GM12874 (cell line): ENCODE measurements around the gene NDUFA13.

Source experiments
- CTCF ChIP-seq: IDR thresholded peaks from 2 replicates; pipeline ENCODE4 v1.5.1; 2011; ENCODE audit warnings: low read depth, mild to moderate bottlenecking, control low read depth, low read length, moderate library complexity; ENCODE audit not compliant: insufficient read depth

NDUFA13 gene

GRCh38 chr19:19501798-19502197 lies 14.2 kb upstream of the NDUFA13 start:
- no peak for TF ChIP-seq CTCF

- no peak for TF ChIP-seq CTCF
Observed at GRCh38 chr19:19502281-19502680, 13.7 kb upstream of the NDUFA13 start.

- no peak for TF ChIP-seq CTCF
Observed at GRCh38 chr19:19502808-19503602, 13.0 kb upstream of the NDUFA13 start.

- no peak for TF ChIP-seq CTCF
Observed at GRCh38 chr19:19504754-19505668, 11.0 kb upstream of the NDUFA13 start.

- TF ChIP-seq CTCF, result no peak
Observed at GRCh38 chr19:19505669-19506326, 10.2 kb upstream of the NDUFA13 start.

GRCh38 chr19:19506592-19506991 lies 9.4 kb upstream of the NDUFA13 start:
- no peak for TF ChIP-seq CTCF

GRCh38 chr19:19507354-19507753 lies 8.7 kb upstream of the NDUFA13 start:
- TF ChIP-seq CTCF, result no peak
